ENCODE results near the gene ACADVL.
"Not testable (repeated sequence)": the region's sequence is repeated elsewhere in the genome, so short reads cannot be mapped to it uniquely, and the experiment has no call there.

ACADVL gene

GRCh38 chr17:7235693-7236665 lies 16.2 kb downstream of the ACADVL start:
- no peak for DNase-seq (ENCODE audit: low read depth in 2 of 2)

GRCh38 chr17:7236808-7237207 lies 17.1 kb downstream of the ACADVL start:
- DNase-seq (ENCODE audit: low read depth in 2 of 2), result no peak

GRCh38 chr17:7237266-7237760 lies 17.6 kb downstream of the ACADVL start:
- DNase-seq (ENCODE audit: low read depth in 2 of 2), result no peak

- peak; percentile 80 to 85 for DNase-seq (ENCODE audit: low read depth in 2 of 2)
Observed at GRCh38 chr17:7237761-7238419, 18.2 kb downstream of the ACADVL start.

DNA sequence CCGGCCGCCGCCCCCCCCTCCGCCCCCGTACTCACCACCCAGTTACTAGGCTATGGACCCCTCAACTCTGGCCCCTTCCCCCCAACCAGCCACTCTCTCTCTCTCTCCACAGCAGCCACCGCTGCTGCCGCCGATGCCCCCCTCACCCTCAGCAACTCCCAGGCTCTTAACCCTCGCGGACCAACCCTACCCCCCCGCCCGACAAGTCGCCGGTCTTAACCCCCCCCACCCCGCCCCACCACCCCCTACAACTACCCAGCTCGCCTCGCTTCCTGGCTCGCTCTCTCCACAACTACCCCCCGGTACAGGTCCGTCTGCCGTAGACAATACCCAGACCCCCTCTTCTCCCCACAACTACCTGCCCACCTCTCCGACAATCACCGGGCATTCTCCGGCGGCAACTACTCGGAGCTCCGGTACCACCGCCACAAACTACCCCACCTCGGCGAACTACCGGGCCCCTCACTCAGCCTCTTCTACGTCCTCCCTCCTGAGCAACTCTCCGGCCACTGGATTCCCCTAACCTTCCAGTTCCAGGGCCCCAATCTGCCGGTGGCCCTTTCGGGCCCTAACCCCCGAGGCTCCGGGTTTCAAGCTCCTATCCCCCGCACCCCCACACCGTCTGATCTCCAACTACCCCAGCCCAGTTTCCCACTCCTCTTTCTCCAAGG lies 18.8 kb downstream of the ACADVL start:
- DNase-seq (ENCODE audit: low read depth in 2 of 2), result no peak

GRCh38 chr17:7239091-7240027 lies 19.6 kb downstream of the ACADVL start, which contains the start of gene PHF23:
TSS of gene PHF23 (minus strand) at chr17:7239457. CDS start at chr17:7239279, 178 bp downstream.
- peak; percentile 97 to 98 for DNase-seq (ENCODE audit: low read depth in 2 of 2)

DNA sequence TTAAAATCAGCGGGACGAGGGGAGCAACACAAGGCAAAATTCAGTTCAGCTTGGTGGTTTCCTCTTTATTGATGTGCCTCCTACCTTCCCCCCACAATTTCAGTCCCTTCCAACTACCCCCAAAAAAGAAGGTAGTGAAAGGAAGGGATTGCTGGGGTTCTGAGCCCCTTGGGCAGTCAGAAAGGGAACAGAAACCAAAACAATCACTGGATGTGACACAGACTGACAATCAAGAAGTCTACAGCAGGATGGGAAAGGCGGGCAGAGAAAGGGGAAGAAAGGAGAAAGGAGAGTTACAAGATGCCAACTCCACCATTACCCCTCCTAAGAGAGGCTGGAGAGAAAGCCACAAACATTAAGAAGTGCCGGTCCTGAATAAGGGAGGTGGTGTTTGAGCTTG lies 20.6 kb downstream of the ACADVL start:
- no peak for DNase-seq (ENCODE audit: low read depth in 2 of 2)

DNA sequence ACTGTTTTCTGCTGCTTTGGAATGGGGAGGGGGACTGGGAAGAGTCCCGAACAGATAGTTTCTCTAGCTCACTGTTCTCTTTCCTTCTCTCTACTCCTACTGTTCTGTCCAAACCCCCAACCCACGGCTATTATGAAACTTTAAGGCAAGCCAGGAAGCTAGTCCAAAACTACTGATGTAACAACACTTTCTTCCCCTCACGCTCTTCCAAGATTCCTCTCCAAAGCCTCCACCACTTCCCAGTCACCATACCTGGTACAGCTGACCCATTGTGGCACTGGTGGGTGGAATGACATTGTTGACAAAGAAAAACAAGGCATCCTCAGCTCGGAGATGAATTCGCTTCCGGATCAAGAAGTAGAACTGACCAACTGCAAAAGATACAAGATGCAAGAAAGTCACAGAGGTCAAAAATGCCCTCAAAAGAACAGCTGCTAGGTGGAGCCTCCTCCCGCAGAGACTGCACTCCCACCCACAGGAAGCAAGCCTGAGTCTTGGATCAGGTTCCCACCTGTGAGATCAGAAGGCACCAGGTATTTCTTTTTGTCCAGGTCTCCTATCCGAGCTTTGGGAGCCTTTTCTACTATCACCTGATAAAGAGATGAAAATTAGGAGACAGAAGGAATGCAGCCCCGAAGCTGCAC lies 21.5 kb downstream of the ACADVL start:
- DNase-seq (ENCODE audit: low read depth in 2 of 2), result no peak

DNA sequence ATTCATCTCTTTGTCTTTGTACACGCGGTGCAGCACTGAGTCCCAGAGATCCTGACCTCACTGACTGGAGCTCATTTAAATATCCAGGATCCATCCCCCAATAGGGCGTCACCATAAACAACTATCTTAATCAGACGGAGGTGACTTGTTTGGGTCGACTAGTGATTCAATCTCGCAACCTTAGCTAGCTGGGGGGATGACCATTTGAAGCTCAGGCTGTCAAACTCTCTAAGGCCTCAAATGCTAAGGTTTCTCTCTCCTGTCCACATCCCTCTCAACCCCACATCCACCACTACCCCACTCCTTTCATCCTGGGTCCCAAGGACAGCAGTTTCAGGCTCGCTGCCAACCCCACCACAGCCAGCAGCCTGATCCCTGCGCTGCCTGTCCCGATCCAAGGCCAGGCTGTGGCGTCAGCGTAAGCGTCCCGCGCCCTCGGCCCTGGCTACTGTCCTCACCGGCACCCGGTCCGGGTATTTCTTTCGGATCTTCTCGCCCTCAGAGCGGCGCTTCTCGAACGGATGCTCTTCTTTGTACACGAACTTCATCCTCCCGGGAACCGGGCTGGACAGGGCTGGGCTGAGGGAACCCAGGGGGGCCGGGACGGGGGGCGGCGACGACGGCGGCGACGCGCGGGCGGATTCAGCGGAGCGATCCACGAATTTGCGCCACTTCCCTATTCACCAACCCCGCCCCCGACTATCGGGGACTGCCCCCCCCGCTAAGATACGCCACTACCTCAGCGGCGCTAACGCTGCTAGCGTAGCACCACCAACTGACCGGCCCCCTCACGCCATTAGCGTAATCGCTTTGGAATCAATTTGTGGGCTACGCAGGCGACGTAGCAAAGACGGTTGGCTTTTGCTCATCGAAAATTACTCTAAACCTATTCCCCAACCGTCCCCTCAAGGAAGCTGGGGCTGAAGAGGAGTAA lies 22.3 kb downstream of the ACADVL start, which contains the start of gene GABARAP:
TSS of gene GABARAP (minus strand) at position 667 of the 934 bp plus-strand sequence. CDS start at position 548, 119 bp downstream.
- peak; percentile 81 to 83 for DNase-seq (ENCODE audit: low read depth in 2 of 2)

DNA sequence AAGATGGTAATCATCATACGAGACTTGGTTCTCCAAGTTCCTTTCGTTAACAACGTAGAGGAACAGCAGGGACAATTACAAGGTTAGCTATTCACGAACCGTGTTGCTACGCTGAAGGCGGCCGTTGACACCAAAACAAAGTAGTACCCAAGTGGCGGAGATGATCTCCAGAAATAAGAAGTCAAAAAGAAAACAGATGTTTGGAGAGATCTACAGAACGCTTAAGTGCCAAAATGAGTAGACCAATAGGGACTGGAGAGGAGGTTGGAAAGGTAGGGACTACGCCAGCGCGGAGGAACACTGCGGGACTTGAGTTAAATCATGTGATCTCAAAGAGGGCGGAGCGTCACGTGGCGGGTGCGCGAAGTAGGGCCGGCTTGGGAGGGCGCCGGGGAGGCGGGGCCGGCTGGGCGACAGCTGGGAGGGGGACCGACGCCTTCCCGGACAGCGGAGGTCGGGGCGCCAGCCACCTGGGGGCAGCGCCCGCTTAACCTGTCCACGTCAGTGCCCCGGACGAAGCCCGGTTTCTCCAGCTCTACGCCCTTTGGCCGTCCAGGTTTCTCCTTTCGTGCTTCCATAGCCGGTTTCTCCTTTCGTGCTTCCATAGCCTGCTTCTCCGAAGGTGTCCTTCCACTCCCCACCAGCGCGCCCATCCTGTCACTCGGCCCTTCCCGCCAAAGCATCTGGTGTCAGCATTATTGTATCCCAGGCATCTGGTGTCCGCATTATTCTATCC lies 23.1 kb downstream of the ACADVL start:
- peak; percentile 83 to 84 for DNase-seq (ENCODE audit: low read depth in 2 of 2)

GRCh38 chr17:7243453-7243729 lies 23.7 kb downstream of the ACADVL start:
- no peak for DNase-seq (ENCODE audit: low read depth in 2 of 2)

GRCh38 chr17:7243838-7244237 lies 24.1 kb downstream of the ACADVL start:
- not testable (repeated sequence) for DNase-seq (ENCODE audit: low read depth in 2 of 2)

DNA sequence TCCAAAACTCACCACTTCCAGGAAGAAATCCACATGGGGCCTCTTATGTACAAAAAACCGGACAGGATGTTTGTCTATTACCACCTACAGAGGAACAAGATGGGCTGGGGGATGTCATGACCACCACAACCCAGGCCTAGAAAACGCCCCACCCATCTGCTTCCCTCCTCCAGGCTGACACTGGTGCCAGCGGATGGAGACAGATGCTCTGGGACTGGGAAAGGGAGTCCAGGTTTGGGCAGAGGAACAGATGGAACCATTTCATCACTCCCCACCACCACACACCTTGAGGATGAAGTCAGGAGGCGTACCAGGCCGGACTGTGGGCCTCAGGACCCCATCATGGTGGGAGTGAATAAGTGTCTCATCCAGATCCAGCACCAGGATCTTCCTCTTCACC lies 27.0 kb downstream of the ACADVL start:
- no peak for DNase-seq (ENCODE audit: low read depth in 2 of 2)

- no peak for DNase-seq (ENCODE audit: low read depth in 2 of 2)
Observed at GRCh38 chr17:7248796-7249195, 29.1 kb downstream of the ACADVL start.

GRCh38 chr17:7249214-7249613 lies 29.5 kb downstream of the ACADVL start:
- DNase-seq (ENCODE audit: low read depth in 2 of 2), result no peak

GRCh38 chr17:7249830-7250229 lies 30.1 kb downstream of the ACADVL start:
- no peak for DNase-seq (ENCODE audit: low read depth in 2 of 2)

GRCh38 chr17:7250695-7251627 lies 31.2 kb downstream of the ACADVL start:
- no peak for DNase-seq (ENCODE audit: low read depth in 2 of 2)

Data from stimulated activated CD8-positive, alpha-beta memory T cell treated with anti-CD3 and anti-CD28 coated beads, Interleukin-15, amount 100 ng/mL, for 48 hours (primary cell).